ENCODE results near the gene DENND4C.

Gene DENND4C

GRCh38 chr9:19420877-19421276 is 190.4 kb downstream of the DENND4C start:
- no peak for DNase-seq

Measured in suppressor macrophage treated with lipopolysaccharide for 4 hours (primary cell).